GM18505 (cell line): Measurements from ENCODE around the gene LRRC4C.

ENCODE experiments used
- ATAC-seq: cut with Tn5 transposase; IDR thresholded peaks from one replicate; pipeline ENCODE4 v1.9.1; 2021; ENCODE audit not compliant: unreplicated experiment
- POLR2A ChIP-seq: IDR thresholded peaks from 4 replicates; pipeline ENCODE4 v1.6.1; 2011; ENCODE audit warnings: borderline replicate concordance; ENCODE audit not compliant: insufficient read depth, insufficient read length; ENCODE audit errors: extremely low read depth

The LRRC4C gene

DNA sequence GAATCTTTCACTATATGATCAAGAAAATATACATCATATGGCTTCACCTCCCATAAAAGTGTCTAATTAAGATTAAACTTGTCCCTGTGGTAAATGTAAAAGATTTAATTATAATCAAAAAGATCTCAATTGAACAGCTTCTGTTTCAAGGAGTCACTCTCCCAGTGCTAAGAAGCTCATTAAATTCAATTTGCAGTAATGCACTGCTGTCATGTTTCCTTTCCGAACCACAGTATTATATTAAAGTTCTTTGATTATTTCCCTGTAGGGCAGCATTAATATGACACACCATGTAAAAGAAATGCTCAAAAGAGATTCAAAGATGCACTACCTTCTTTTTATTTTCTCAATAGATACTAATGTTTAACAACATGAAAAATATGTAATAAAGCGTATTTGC lies 758.4 kb downstream of the LRRC4C start:
- ATAC-seq = no peak
- no peak for TF ChIP-seq POLR2A

DNA sequence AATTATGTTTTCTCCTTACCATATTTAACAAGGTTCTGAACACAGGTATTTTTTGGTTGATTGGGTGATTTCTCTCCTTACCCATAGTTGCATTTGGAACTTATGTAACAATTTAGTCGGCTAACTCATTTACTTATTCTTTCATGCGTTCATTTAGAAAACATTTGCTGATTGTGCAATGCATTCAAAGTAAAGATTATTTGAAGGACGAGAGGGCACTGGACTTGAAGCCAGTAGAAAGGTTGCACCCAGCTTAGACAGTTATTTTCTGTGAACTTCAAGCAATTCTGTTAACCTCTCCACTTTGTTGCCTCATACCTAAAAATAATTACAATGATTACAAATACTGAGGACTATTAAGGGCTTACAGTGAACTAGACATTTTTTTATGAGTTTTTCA lies 769.6 kb downstream of the LRRC4C start:
- no peak for TF ChIP-seq POLR2A
- ATAC-seq = no peak

DNA sequence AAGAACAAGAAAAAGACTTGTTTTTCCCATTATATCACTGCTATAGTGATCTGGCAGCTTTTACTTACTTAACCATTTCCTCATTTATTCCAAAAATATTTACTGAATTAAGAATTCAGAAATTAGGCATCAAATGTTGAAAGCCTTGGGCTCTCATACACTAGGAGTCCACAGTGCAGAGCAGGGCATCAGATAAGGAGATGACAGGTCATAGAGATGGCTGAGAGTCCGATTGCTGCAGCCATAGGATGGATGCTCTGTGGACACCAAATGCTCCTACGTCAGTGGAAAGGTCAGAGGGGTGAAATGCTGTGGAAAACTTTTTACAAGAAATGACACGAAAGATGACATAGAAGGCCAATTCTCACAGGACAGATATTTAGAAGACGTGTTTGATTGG lies 771.1 kb downstream of the LRRC4C start:
- ATAC-seq = no peak

DNA sequence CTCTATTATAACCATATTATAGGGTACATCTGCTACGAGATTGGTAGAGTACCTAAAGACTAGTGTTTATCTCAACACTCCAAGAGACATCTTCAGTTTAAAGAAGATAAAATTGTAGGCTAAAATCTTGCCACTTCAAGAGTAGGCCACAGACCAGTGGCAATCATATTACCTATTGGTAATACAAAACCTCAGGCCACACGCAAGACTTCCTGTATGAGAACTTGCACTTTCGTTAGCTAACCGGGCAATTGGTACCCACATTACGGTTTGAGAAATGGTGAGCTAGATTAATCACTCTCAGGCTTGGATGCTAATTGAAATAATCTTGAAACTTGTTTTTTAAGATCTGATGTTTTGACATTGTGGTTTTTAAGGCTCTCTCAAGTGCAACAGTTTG lies 772.7 kb downstream of the LRRC4C start:
- ATAC-seq = no peak

More for the DNA sequence above, 771.1 kb downstream of the LRRC4C start:
- TF ChIP-seq POLR2A = no peak

DNA sequence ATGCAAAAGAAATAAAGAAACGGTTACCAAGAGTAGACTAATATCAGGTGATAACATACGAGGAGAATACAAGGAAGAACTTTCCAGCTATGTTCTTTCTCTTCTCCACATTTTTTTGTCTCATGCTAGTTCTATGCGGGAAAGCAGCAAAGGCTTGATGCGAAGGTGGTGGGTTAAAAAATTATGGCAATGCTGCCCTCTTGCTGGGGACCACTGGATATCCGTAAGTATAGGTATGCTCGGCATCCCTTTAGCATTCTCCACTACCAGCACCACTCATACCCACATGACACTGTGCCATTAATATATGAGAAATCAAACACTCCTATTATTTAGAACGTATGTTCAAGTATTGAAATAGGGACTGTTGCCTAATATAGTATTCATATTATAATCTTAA lies 776.4 kb downstream of the LRRC4C start:
- no peak for TF ChIP-seq POLR2A
- no peak for ATAC-seq

More for the DNA sequence above, 772.7 kb downstream of the LRRC4C start:
- no peak for TF ChIP-seq POLR2A

DNA sequence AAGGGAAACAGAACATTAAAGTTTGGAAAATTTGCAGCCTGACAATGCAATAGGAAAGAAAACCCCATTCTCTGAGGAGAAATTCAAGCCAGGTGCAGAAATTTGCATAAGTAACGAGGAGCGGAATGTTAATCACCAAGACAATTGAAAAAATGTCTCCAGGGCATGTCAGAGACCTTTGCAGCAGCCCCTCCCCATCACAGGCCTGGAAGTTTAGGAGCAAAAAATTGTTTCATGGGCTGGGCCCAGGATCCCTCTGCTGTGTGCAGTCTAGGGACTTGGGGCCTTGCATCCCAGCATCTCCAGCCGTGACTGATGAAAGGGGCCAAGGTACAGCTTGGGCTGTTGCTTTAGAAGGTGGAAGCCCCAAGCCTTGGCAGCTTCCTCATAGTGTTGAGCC lies 780.2 kb downstream of the LRRC4C start:
- no peak for ATAC-seq
- no peak for TF ChIP-seq POLR2A

DNA sequence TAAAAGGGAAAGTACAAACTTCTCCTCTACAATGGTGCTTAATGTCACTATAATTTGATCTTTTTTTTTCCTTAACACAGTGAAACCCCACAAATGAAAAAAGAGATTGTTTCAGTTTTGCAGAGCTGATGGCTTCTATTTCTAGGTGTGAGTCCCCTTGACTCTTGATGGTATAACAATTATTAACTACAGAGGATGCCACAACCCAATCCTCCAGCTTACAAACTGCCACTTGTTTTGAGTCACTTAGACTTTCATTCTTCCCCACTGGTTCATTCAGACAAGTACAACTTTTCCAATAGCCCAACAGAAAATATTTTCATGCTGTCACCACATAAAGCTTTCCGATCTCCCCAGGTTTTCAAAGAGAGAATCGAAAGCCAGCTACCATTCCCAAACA lies 812.2 kb downstream of the LRRC4C start:
- no peak for TF ChIP-seq POLR2A
- no peak for ATAC-seq

DNA sequence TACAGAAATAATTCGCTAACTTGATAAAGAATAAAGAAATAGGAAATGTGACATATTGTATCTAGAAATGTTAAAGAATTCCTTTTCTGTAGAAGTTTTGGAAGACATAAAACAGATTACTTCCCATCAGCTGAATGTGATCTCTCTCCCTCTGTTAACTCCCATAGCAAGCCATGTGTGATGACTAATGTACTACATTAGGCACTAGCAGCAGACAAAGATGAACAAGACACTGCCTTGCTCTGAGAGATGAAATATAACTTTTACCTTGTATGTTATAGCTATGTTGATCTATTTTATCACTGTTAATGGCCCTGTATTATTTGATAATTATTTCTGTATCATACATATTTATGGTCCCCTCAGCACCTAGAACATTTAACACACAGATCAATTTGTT lies 817.2 kb downstream of the LRRC4C start:
- no peak for ATAC-seq
- TF ChIP-seq POLR2A = no peak

DNA sequence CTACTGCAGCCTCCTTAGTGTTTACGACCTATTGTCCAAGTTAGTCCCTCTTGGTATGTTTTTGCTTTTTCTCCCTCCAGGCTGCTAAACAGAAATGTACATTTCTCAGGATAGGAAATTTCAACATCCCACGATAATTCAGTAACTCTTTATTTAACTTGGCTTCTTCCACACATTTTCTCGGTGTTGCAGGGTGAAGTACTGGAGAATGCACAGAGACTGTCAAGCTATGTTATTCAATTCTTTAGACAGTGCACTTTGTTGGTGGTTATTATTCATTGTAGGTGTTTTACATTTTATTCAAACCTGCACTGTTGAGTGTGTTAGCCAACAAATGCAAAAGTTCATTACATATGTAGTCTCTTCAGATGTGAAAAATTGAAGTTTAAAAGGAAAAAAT lies 839.8 kb downstream of the LRRC4C start:
- ATAC-seq = no peak
- TF ChIP-seq POLR2A = no peak

DNA sequence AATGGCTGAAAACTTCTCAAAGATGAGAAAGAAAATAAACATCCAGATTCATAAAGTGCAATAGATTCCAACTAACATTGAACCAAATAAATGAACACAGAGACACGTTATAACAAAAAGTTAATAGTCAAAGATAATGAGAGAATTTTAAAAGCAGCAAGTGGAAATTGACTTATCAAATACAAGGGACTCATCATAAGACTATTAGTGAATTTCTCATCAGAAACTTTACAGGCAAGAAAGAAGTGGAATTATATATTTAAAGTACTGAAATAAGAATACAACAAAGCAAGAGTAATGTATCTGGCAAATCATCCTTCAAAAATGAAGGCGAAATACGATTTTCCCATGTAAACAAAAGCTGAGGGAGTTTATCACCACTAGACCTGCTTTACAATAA lies 852.7 kb downstream of the LRRC4C start:
- ATAC-seq = no peak

DNA sequence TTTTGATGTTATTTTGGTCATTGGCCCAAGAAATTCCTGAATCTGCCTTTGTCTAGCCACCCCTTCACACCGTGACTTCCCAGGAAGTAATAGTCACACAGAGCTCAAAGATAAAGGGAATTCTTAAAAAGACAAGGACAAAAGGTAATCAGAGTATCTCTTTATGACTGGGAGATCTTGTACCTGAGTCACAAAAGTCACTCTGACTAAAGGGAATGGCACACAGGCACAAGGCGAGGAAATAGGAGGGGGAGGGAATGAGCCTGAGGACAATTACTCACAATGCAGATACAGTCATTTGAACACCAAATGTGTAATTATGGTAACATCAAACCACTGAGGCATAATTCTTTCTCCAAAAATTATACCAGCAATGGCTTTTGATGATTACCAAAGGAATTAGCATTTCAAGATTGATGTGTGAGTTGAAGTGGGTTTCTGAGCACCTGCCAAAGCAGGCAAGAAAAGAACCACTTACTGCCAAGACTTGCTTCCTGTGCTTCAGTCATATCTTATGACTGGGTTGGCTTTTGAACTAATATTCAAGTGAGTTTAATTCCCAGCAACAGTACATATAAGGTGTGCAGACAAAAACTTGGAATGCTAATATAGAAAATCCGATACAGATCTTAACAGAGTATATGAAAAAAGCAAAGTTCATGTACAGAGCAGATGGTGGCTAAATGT lies 856.4 kb downstream of the LRRC4C start:
- no peak for TF ChIP-seq POLR2A
- ATAC-seq = no peak

More for the DNA sequence above, 852.7 kb downstream of the LRRC4C start:
- TF ChIP-seq POLR2A = no peak

DNA sequence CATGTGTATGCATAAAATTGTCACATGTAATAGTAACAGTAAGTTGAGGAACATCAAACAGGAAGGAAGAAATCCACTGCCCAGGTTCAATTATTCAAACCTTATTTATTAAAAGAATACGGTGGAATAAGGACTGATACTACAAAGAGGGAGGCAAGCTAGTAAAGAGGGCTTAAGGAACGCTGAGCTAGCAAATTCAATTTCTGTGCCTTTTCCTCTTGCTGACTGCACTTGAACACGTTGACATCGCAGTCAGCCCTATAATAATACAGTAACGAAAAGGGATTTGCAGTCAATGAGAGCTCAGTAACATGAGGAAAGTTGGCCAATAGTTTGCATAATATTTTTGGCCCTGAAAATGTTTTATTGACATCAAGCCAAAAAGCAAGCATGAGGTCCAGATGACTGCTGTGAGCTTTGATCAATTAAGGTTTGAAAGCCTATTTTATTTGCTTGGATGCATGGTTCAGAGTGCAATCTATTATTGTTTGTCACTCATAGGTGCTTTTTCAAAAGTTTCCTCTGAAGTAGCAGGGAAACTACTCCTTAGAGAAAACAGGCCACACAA lies 861.8 kb downstream of the LRRC4C start:
- TF ChIP-seq POLR2A = no peak
- no peak for ATAC-seq

DNA sequence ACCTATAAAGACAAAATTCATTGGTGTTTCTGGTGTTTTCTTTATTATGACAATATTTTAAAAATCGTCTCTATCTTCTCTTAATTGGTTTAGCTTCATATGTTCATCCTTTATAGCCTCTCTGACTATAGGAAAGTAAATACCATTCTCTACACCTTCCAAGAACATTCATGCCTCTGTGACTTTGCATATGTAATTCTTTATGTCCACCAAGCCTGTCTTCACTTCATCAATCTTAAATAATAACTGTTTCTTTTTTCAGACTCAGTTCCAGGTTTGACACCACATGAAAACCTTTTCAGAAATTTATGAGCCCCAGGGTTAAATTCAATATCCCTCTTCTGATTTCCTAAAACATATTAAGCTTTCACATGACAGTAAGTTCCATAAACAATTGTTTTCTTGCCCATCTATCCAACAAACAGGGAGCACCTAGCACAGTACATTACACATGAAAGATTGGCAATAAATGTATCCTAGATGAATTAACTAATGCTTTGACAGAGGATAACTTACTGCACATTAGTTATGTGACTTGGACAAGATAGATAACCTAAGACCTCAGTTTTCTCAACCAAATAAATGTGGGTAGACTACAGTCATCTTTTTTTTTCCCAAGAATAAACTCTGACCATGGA lies 886.1 kb downstream of the LRRC4C start:
- ATAC-seq = no peak
- no peak for TF ChIP-seq POLR2A

DNA sequence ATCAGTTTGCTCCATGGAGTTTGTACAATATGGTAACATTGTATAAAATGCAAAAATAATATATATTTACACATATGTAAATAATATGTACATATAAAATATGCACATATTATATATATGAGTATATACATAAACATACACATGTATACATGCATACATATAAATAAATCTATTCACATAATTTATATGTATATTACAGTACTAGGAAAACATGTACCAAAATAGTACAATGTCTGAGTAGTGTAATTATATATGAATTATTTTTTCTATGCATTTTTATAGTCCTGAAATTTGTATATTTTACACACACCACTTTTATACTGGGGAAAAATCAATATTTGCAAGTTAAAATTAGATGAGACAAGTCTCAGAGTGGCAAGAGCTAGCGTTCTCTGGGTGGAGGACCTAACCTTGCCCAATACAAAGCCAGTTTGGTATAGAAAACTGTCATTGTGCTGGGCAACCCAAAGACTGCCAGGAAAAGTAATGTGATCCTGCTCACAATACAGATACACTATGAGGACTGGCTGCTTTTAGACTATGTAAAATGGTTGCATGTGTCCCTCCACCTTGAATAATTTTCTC lies 889.4 kb downstream of the LRRC4C start:
- no peak for TF ChIP-seq POLR2A
- ATAC-seq = no peak
